H9 (cell line): ENCODE data around the gene TM9SF4. TPM values are rescaled to one million over a fixed set of nuclear protein-coding genes. Genes with fewer than 3 reads are reported as not detected.
A peak's percentile ranks its signal among the peaks of the same experiment; 100 is the strongest.

ENCODE experiments used
- DNase-seq: peaks from one replicate; pipeline ENCODE4 v3.0.0-alpha.2; 2017
- H2AFZ ChIP-seq: one replicate; pipeline ENCODE4 v1.6.1; 2013; ENCODE audit warnings: mild to moderate bottlenecking, low read length, control low read depth, moderate library complexity
- H2AK5ac ChIP-seq: 2 replicates; pipeline ENCODE4 v1.6.1; 2013; ENCODE audit warnings: low read length, control low read depth, mixed read lengths; ENCODE audit not compliant: insufficient read length
- H2BK120ac ChIP-seq: one replicate; pipeline ENCODE4 v1.6.1; 2013; ENCODE audit warnings: low read depth, mild to moderate bottlenecking, low read length, control low read depth, inconsistent platforms; ENCODE audit not compliant: poor library complexity, severe bottlenecking
- H2BK12ac ChIP-seq: 2 replicates; pipeline ENCODE4 v1.6.1; 2013; ENCODE audit warnings: low read length, control low read depth, mixed read lengths, low read depth; ENCODE audit not compliant: insufficient read length
- H2BK15ac ChIP-seq: 2 replicates; pipeline ENCODE4 v1.6.1; 2013; ENCODE audit warnings: low read depth, low read length, control low read depth
- H2BK20ac ChIP-seq: one replicate; pipeline ENCODE4 v1.6.1; 2013; ENCODE audit warnings: low read depth, mild to moderate bottlenecking, low read length, control low read depth, inconsistent platforms; ENCODE audit not compliant: poor library complexity, severe bottlenecking
- H2BK5ac ChIP-seq: 2 replicates; pipeline ENCODE4 v1.6.1; 2013; ENCODE audit warnings: low read length, control low read depth, mixed read lengths; ENCODE audit not compliant: insufficient read length
- H3K14ac ChIP-seq: 2 replicates; pipeline ENCODE4 v1.6.1; 2013; ENCODE audit warnings: low read length, control low read depth; ENCODE audit not compliant: insufficient read depth
- H3K18ac ChIP-seq: 2 replicates; pipeline ENCODE4 v1.6.1; 2013; ENCODE audit warnings: low read depth, mild to moderate bottlenecking, mixed read lengths, low read length, control low read depth; ENCODE audit not compliant: insufficient read length
- H3K23ac ChIP-seq: 2 replicates; pipeline ENCODE4 v1.6.1; 2013; ENCODE audit warnings: low read length, control low read depth, mixed read lengths, low read depth; ENCODE audit not compliant: insufficient read length
- H3K23me2 ChIP-seq: 2 replicates; pipeline ENCODE4 v1.6.1; 2013; ENCODE audit warnings: low read depth, mild to moderate bottlenecking, mixed read lengths, low read length, control low read depth; ENCODE audit not compliant: insufficient read length, poor library complexity, severe bottlenecking
- H3K27ac ChIP-seq: 2 replicates; pipeline ENCODE4 v1.5.1; 2013; ENCODE audit warnings: low read length, control low read depth, mixed read lengths, low read depth; ENCODE audit not compliant: insufficient read length
- H3K27me3 ChIP-seq: 2 replicates; pipeline ENCODE4 v1.6.1; 2013; ENCODE audit warnings: low read length, control low read depth, inconsistent platforms; ENCODE audit not compliant: insufficient read depth
- H3K4ac ChIP-seq: 2 replicates; pipeline ENCODE4 v1.6.1; 2013; ENCODE audit warnings: low read depth, mild to moderate bottlenecking, control low read depth, inconsistent platforms, low read length, moderate library complexity
- H3K4me1 ChIP-seq: 2 replicates; pipeline ENCODE4 v1.6.1; 2013; ENCODE audit warnings: low read length, control low read depth, inconsistent platforms; ENCODE audit not compliant: insufficient read depth
- H3K4me2 ChIP-seq: 2 replicates; pipeline ENCODE4 v1.6.1; 2013; ENCODE audit warnings: low read length, control low read depth, mixed read lengths; ENCODE audit not compliant: insufficient read length, insufficient read depth
- H3K56ac ChIP-seq: 2 replicates; pipeline ENCODE4 v1.6.1; 2013; ENCODE audit warnings: low read depth, mild to moderate bottlenecking, mixed read lengths, low read length, control low read depth; ENCODE audit not compliant: insufficient read length
- H3K79me1 ChIP-seq: 2 replicates; pipeline ENCODE4 v1.6.1; 2013; ENCODE audit warnings: low read depth, mild to moderate bottlenecking, moderate library complexity, low read length, control low read depth, inconsistent platforms; ENCODE audit not compliant: insufficient read depth, poor library complexity, severe bottlenecking
- H3K79me2 ChIP-seq: 2 replicates; pipeline ENCODE4 v1.6.1; 2013; ENCODE audit warnings: low read length, control low read depth, inconsistent platforms; ENCODE audit not compliant: insufficient read depth
- H3K9ac ChIP-seq: 2 replicates; pipeline ENCODE4 v1.6.1; 2013; ENCODE audit warnings: low read length, control low read depth, mixed read lengths; ENCODE audit not compliant: insufficient read length; ENCODE audit errors: extremely low read depth
- H3K9me3 ChIP-seq: one replicate; pipeline ENCODE4 v1.6.1; 2013; ENCODE audit warnings: low read depth, low read length, inconsistent platforms; ENCODE audit not compliant: control insufficient read depth
- H3T11ph ChIP-seq: one replicate; pipeline ENCODE4 v1.6.1; 2013; ENCODE audit warnings: mild to moderate bottlenecking, low read length, control low read depth, inconsistent platforms
- H4K20me1 ChIP-seq: one replicate; pipeline ENCODE4 v1.6.1; 2013; ENCODE audit not compliant: control insufficient read depth, insufficient read length, insufficient read depth
- H4K5ac ChIP-seq: 2 replicates; pipeline ENCODE4 v1.6.1; 2013; ENCODE audit warnings: low read depth, mild to moderate bottlenecking, mixed read lengths, low read length, control low read depth; ENCODE audit not compliant: insufficient read length
- H4K8ac ChIP-seq: replicated peaks from 2 replicates; pipeline ENCODE4 v1.6.1; 2013; ENCODE audit warnings: low read length, control low read depth, mixed read lengths, low read depth; ENCODE audit not compliant: insufficient read length
- H4K91ac ChIP-seq: 2 replicates; pipeline ENCODE4 v1.6.1; 2013; ENCODE audit warnings: low read depth, mild to moderate bottlenecking, moderate library complexity, mixed read lengths, low read length, control low read depth; ENCODE audit not compliant: insufficient read length
- H3K27ac Mint-ChIP-seq, 3 experiments: 2 replicates in 2 of 3; 3 replicates in 1 of 3; pipeline ENCODE4 v1.8.0; 2020 to 2021; ENCODE audit warnings: mixed read lengths in 3 of 3, mild to moderate bottlenecking in 1 of 3, moderate library complexity in 1 of 3
- H3K27me3 Mint-ChIP-seq: 2 replicates; pipeline ENCODE4 v1.8.0; 2021; ENCODE audit warnings: low read depth, mild to moderate bottlenecking, moderate library complexity, mixed read lengths
- H3K36me3 Mint-ChIP-seq, 3 experiments: 2 replicates in 2 of 3; 3 replicates in 1 of 3; pipeline ENCODE4 v1.8.0; 2020 to 2021; ENCODE audit warnings: low read depth in 3 of 3, mixed read lengths in 3 of 3; ENCODE audit not compliant: insufficient read depth in 1 of 3
- H3K4me1 Mint-ChIP-seq, 2 experiments: 2 replicates each; pipeline ENCODE4 v1.8.0; 2020; ENCODE audit warnings: mixed read lengths in 2 of 2
- H3K4me3 Mint-ChIP-seq, 2 experiments: 2 replicates in 1 of 2; 3 replicates in 1 of 2; pipeline ENCODE4 v1.8.0; 2020 to 2021; ENCODE audit warnings: mild to moderate bottlenecking in 2 of 2, mixed read lengths in 2 of 2, moderate library complexity in 1 of 2
- H3K9me3 Mint-ChIP-seq, 2 experiments: 2 replicates in 1 of 2; 3 replicates in 1 of 2; pipeline ENCODE4 v1.8.0; 2020; ENCODE audit warnings: mild to moderate bottlenecking in 2 of 2, mixed read lengths in 2 of 2, moderate library complexity in 1 of 2
- CTCF ChIP-seq: fragments of 200-600 bp; sonication (generic); conservative IDR thresholded peaks from 3 replicates; pipeline ENCODE4 v1.8.0; 2021; ENCODE audit warnings: antibody characterized with exemption, mild to moderate bottlenecking
- WGBS: extraction: QIAGEN DNeasy Blood & Tissue Kit; methylation state at CpG from one replicate; pipeline ENCODE4 v1.1.7; 2013; ENCODE audit warnings: missing lambda C conversion rate, low lambda C conversion rate, mixed read lengths; ENCODE audit not compliant: insufficient read length; ENCODE audit errors: extremely low coverage; 5-methylcytosine and 5-hydroxymethylcytosine counted together
- total RNA-seq: library from RNA; stranded (reverse); gene quantifications from 2 replicates; pipeline ENCODE4 v1.2.1, GENCODE V29; 2021

The TM9SF4 gene
- total RNA-seq, 1 experiment from 2014 or later, result 62.3 TPM

GRCh38 chr20:32110173-32110704, 725 bp downstream of the TM9SF4 start:
- no peak overlapping the region for H4K8ac ChIP-seq
- Mint-ChIP-seq H3K4me1 (peaks cover 13 to 15% of the 10 kb centered on the region in 2 experiments), H3K4me3 (peak overlapping the region; percentile 99), H3K9me3 (no peaks in the 10 kb centered on the region), H3K36me3 (peaks cover 0 to 10% (median 6%) of the 10 kb centered on the region in 3 experiments; a peak in 5 of 7 replicates), H3K27ac (peak overlapping the region; percentile 100), H3K27me3 (peaks cover 2% of the 10 kb centered on the region; the same call in 1 of the 2 replicates)
- no peak overlapping the region for H2AFZ ChIP-seq
- H2BK20ac ChIP-seq, result no peak overlapping the region
- no peaks in the 10 kb centered on the region for H3K9me3 ChIP-seq
- H3K4me2 ChIP-seq, result peak overlapping the region; percentile 36
- no peaks in the 10 kb centered on the region for H3K27me3 ChIP-seq
- peak overlapping the region; percentile 99; the same call in 1 of the 2 replicates for H3K14ac ChIP-seq
- no peak overlapping the region for H2BK5ac ChIP-seq
- no peak overlapping the region for H4K5ac ChIP-seq
- H3K23ac ChIP-seq, result no peak overlapping the region
- H3T11ph ChIP-seq, result no peak overlapping the region
- H3K79me2 ChIP-seq, result peaks cover 6% of the 10 kb centered on the region; the same call in 1 of the 2 replicates
- no peak overlapping the region for H3K56ac ChIP-seq
- no peak overlapping the region for H2BK12ac ChIP-seq
- peak overlapping the region; percentile 87 for H3K9ac ChIP-seq
- no peak overlapping the region for H2BK15ac ChIP-seq
- no peaks in the 10 kb centered on the region for H3K79me1 ChIP-seq
- no peak for TF ChIP-seq CTCF
- H2BK120ac ChIP-seq, result no peak overlapping the region
- WGBS, result no CpG with 5 or more reads among the region's 8 CpGs
- H3K27ac ChIP-seq, result no peak overlapping the region
- DNase-seq, result no peak
- no peak overlapping the region for H2AK5ac ChIP-seq
- H3K4ac ChIP-seq, result no peak overlapping the region
- peaks cover 6% of the 10 kb centered on the region for H3K23me2 ChIP-seq
- 0 out of 2 replicates have a peak, but pooled peaks cover 3% of the 10 kb centered on the region for H3K4me1 ChIP-seq
- H4K91ac ChIP-seq, result no peak overlapping the region
- H4K20me1 ChIP-seq, result no peaks in the 10 kb centered on the region
- H3K18ac ChIP-seq, result peak overlapping the region; percentile 99
